Activated CD4-positive, alpha-beta T cell treated with anti-CD3 and anti-CD28 coated beads, Interleukin-2, amount 50 U/mL, for 24 hours (primary cell): ENCODE data around the gene ZNF800.

Experiments
- DNase-seq, 2 donors: peaks; one replicate each; pipeline ENCODE4 v3.0.0-alpha.2; 2020; ENCODE audit warnings: low read depth in 1 of 2, low spot score in 1 of 2

The ZNF800 gene

GRCh38 chr7:127390817-127391590 is 1.5 kb downstream of the ZNF800 start:
- no peak for DNase-seq

GRCh38 chr7:127390186-127390816 is 2.2 kb downstream of the ZNF800 start:
- no peak for DNase-seq

GRCh38 chr7:127389321-127389720 is 3.2 kb downstream of the ZNF800 start:
- no peak for DNase-seq

GRCh38 chr7:127387974-127388373 is 4.5 kb downstream of the ZNF800 start:
- no peak for DNase-seq

- DNase-seq, result no peak
Observed at GRCh38 chr7:127383123-127383835, 9.2 kb downstream of the ZNF800 start.

- no peak for DNase-seq
Observed at GRCh38 chr7:127382301-127383085, 10.0 kb downstream of the ZNF800 start.

GRCh38 chr7:127380479-127380878 is 12.0 kb downstream of the ZNF800 start:
- no peak for DNase-seq

GRCh38 chr7:127379642-127380041 is 12.9 kb downstream of the ZNF800 start:
- no peak for DNase-seq

- DNase-seq, result no peak
Observed at GRCh38 chr7:127378537-127378936, 14.0 kb downstream of the ZNF800 start.

- no peak for DNase-seq
Observed at GRCh38 chr7:127377425-127377824, 15.1 kb downstream of the ZNF800 start.

- no peak for DNase-seq
Observed at GRCh38 chr7:127375631-127376030, 16.9 kb downstream of the ZNF800 start.

- no peak for DNase-seq
Observed at GRCh38 chr7:127367679-127368078, 24.8 kb downstream of the ZNF800 start.

- DNase-seq, result no peak
Observed at GRCh38 chr7:127366680-127367079, 25.8 kb downstream of the ZNF800 start.

GRCh38 chr7:127365957-127366315 is 26.6 kb downstream of the ZNF800 start:
- no peak for DNase-seq

GRCh38 chr7:127365164-127365956 is 27.1 kb downstream of the ZNF800 start:
- no peak for DNase-seq

GRCh38 chr7:127362364-127363027 is 30.0 kb downstream of the ZNF800 start:
- DNase-seq, result no peak

GRCh38 chr7:127361736-127362135 is 30.8 kb downstream of the ZNF800 start:
- DNase-seq, result no peak

- no peak for DNase-seq
Observed at GRCh38 chr7:127359011-127359410, 33.5 kb downstream of the ZNF800 start.

GRCh38 chr7:127353897-127354296 is 38.6 kb downstream of the ZNF800 start:
- no peak for DNase-seq

- DNase-seq, result no peak
Observed at GRCh38 chr7:127350586-127350985, 41.9 kb downstream of the ZNF800 start.
